ENCODE data around the gene RARB.

RARB gene

GRCh38 chr3:25478211-25478757 lies 50.2 kb downstream of the RARB start:
- no peak overlapping the region for H3K4me3 ChIP-seq (ENCODE audit: low read depth, low read length)
- POLR2A ChIA-PET: no interaction called here
- H3K27ac ChIP-seq (ENCODE audit: extremely low read depth, low read depth, low read length): no peak overlapping the region
- H3K36me3 ChIP-seq (ENCODE audit: control insufficient read depth in 2 of 2, insufficient read depth in 1 of 2, low read length in 2 of 2): no peaks in the 10 kb centered on the region
- TF ChIP-seq ZFP69B (tag by site-specific recombination; IDR thresholded peaks at IDR 0.05): no peak
- TF ChIP-seq ZNF266 (tag by site-specific recombination; IDR thresholded peaks at IDR 0.05; ENCODE audit: low read depth): no peak
- TF ChIP-seq ZNF692 (tag by site-specific recombination; IDR thresholded peaks at IDR 0.05): no peak
- TF ChIP-seq ZNF37A (tag by site-specific recombination; IDR thresholded peaks at IDR 0.05): no peak
- TF ChIP-seq ZNF169 (tag by site-specific recombination; IDR thresholded peaks at IDR 0.05): no peak
- no peak for TF ChIP-seq ZNF18 (tag by site-specific recombination; IDR thresholded peaks at IDR 0.05)
- TF ChIP-seq ZNF843 (tag by site-specific recombination; IDR thresholded peaks at IDR 0.05): no peak
- no peak for TF ChIP-seq INSM2 (tag by site-specific recombination; IDR thresholded peaks at IDR 0.05)
- no peak for TF ChIP-seq ZNF548 (tag by site-specific recombination; IDR thresholded peaks at IDR 0.05)
- no peak for TF ChIP-seq ZNF513 (tag by site-specific recombination; IDR thresholded peaks at IDR 0.05)
- no peak for TF ChIP-seq ZBTB11 (tag by site-specific recombination; conservative IDR thresholded peaks at IDR 0.05; ENCODE audit: low read depth)
- TF ChIP-seq ELK4 (IDR thresholded peaks at IDR 0.05; ENCODE audit: borderline replicate concordance, low read depth, low read length): no peak
- TF ChIP-seq ZNF184 (tag by site-specific recombination; IDR thresholded peaks at IDR 0.05): no peak
- TF ChIP-seq AEBP2 (tag by site-specific recombination; IDR thresholded peaks at IDR 0.05; ENCODE audit: borderline replicate concordance): no peak
- no peak for TF ChIP-seq ZBTB1 (tag by site-specific recombination; IDR thresholded peaks at IDR 0.05)
- no peak for TF ChIP-seq ZNF830 (tag by site-specific recombination; IDR thresholded peaks at IDR 0.05; ENCODE audit: low read depth)
- no peak for TF ChIP-seq PRDM4 (tag by site-specific recombination; IDR thresholded peaks at IDR 0.05)
- no peak for TF ChIP-seq ZNF146 (tag by site-specific recombination; IDR thresholded peaks at IDR 0.05)
- no peak for TF ChIP-seq ZNF366 (tag by site-specific recombination; conservative IDR thresholded peaks at IDR 0.05)
- no peaks in the 10 kb centered on the region for H3K4me1 ChIP-seq (ENCODE audit: control insufficient read depth, insufficient read depth, low read length)
- H3K9me3 ChIP-seq (ENCODE audit: control insufficient read depth, insufficient read depth, low read depth, low read length): no peaks in the 10 kb centered on the region
- CTCF ChIA-PET: interaction anchor here (0.7 kb wide), 1 partner anchor 13 kb away, joined by 3 read pairs; no protein-coding TSS in a partner anchor
